HG03066 (cell line): ENCODE data around the gene ERG.

Source experiments
- ATAC-seq: cut with Tn5 transposase; IDR thresholded peaks from one replicate; pipeline ENCODE4 v1.9.1; 2021; ENCODE audit warnings: low read depth; ENCODE audit not compliant: unreplicated experiment

The ERG gene

GRCh38 chr21:38365521-38365920 is 132.8 kb downstream of the ERG start:
- no peak for ATAC-seq

DNA sequence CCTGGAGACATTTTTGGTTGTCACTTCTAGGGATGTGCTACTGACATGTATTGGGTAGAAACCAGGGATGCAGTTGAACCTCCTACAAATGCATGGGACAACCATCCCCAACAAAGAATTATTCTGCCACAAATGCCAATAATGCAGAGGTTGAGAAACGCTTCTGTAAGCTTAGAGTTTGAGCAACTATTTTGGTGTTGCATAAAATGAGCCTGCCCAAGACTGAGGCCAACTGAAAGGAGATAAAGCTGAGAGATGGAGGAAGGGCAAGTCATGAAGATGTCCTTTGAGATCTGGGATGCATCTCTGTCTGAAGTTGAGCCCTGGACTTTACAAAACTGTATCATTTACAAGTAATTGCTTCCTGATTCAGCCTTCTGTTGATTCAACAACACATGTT is 134.6 kb downstream of the ERG start:
- ATAC-seq, result no peak

DNA sequence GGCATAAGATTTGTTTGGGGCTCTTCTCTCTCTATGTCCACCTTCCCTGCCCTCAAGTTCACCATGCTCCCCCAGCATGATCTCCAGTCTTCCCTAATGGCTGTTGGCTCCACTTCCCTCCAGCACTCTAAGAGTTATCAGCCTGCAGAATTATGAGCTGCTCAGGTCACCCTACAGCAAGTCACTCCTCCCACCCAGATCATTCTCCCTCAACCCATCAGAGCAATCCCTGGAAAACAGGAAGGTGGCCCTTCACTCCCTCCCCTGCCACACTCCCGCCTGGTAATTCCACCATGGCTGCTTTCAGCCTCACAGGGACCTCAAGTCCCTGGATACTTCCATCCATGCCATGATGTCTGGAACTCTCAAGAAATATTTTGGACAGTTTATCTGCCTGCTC is 137.0 kb downstream of the ERG start:
- ATAC-seq, result no peak

- ATAC-seq, result no peak
Observed at GRCh38 chr21:38359835-38360234, 138.4 kb downstream of the ERG start.

- ATAC-seq, result no peak
Observed at GRCh38 chr21:38359090-38359489, 139.2 kb downstream of the ERG start.

DNA sequence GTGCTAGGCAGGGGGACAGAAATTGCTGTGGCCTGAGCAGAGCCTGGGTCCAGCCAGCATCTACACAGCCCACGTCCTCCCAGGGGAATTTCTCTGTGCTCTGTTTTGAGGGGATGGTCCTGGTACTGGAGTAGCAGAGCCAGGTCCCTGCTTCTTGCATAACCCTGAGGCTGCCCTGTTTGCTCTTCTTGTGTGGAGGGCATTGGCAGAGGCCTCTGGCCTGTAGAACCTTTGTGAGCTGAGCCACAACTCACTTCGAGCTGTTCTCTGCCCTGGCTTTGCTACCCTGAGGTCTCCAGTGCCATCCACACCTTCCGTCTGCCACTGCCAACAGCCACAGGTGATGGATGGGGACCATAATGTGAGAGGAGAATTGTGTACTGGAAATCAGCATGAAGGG is 139.6 kb downstream of the ERG start:
- no peak for ATAC-seq

GRCh38 chr21:38358098-38358497 is 140.2 kb downstream of the ERG start:
- ATAC-seq, result no peak

- no peak for ATAC-seq
Observed at GRCh38 chr21:38356883-38357625, 141.2 kb downstream of the ERG start.

DNA sequence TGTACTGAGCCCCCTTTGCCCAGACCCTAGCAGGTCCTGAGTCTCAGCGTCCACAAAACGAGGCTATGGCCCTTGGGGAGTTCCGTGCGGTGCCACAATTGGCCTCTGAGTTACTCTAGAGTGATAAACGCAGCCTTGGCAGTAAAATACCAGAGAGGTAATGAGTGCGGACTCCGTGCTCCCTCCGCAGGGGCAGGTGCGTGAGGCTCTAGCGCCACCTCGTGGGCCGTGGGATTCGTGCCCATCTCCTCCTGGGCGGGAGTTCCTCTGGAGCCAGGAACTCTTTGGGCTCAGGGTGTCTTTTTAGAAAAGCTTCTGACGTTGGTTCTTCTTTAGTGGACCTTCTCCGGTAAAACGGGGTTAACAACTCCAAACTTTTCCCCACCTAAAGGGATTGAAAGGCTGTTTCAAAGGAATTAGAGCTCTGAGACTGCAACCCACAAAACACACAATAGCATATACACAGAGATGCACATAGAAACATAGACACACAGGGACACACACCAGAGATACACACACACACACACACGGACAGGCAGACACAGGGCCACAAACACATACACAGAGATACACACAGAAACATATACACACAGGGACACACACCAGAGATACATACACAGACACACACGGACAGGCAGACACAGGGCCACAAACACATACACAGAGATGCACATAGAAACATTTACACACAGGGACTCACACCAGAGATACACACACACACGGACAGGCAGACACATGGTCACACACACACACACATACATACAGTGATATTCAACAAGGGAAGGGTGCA is 142.1 kb downstream of the ERG start:
- ATAC-seq, result no peak

DNA sequence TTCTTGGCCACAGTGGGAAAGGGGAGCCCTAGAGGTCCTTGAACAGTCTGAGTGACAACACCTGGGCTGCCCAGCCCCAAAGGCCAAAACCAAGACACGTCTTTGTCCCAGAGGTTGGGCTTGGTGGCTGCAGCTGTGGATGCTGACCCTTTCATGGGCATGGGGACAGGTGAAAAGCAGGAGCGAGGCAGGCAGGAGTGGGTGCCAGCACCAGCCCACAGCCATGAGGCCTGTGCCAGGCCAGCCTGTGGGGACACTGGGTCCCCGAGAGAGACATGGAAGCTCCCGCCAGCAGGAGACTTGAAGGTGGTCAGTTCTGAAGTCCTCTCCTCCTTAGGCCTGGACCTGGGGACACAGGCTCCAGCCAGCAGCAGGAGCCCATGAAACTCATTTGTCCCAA is 142.9 kb downstream of the ERG start:
- no peak for ATAC-seq

DNA sequence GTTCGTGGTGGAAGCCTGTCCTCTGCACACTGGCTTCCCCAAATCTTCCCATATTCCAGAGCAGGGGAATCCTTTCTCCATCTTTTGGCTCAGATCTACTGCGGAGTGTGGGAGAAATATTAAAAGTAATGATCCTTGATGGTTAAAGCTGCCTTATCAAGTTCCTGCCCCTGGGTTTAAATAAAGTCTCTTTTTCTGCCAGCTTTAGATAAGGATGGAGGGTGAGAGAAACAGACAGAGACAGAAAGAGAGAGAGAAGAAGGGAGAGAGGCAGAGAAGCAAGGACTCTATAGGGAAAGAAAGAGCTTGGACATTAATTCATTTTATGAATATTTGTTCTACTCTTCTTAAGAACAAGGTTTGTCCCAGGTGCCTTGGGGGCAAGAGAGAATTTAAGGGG is 143.5 kb downstream of the ERG start:
- ATAC-seq, result no peak

DNA sequence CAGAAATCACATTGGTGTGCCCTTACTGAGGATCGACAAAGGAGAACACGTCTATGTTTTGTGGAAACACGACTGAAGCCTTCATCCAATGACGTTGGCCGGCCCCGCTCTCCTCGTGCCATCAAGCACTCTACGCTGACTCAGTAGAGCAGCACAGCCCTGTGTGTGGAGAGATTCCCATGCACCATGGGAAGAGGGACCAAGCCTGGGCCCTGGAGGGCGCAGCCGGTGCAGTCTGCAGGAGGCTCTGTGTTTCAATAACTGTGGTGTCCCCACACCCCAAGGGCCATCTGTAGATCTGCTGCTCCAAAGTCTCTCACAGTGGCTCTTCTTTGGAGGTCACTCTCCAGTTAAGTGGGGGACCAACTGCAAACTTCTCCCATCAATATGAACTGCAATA is 144.0 kb downstream of the ERG start:
- ATAC-seq, result no peak

DNA sequence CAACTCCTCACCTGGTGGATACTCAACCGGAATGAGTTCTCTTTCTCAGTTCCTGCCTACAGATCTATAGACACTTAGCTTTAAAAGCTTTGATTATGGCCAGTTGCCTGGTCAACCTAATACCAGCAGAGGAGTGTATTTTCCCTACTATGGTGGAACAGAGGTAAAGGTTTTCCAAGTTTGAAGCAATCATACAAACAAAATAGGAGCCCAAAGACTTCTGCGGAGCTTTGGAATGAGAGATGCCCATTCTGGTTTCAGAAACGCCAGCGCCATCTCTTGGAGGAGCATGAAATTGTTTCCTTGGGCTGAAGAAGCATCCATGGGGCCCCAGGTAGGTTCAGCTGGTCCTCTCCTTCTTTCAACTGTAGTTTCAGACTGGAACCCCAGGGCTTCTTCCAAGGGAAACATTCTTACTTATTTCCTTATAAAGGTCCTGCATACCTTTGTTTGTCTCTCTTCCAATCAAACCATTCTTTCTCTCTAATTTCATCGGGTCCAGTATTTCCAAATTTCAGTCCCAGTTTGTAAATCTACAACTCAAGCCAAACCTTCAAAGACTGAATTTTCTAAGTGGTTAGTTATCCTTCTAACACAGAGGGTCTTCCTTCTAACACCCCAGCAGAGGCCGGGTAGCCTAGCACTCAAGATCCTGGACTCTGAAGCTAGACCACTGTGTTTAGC is 145.6 kb downstream of the ERG start:
- ATAC-seq, result no peak

GRCh38 chr21:38351961-38352521 is 146.2 kb downstream of the ERG start:
- no peak for ATAC-seq

DNA sequence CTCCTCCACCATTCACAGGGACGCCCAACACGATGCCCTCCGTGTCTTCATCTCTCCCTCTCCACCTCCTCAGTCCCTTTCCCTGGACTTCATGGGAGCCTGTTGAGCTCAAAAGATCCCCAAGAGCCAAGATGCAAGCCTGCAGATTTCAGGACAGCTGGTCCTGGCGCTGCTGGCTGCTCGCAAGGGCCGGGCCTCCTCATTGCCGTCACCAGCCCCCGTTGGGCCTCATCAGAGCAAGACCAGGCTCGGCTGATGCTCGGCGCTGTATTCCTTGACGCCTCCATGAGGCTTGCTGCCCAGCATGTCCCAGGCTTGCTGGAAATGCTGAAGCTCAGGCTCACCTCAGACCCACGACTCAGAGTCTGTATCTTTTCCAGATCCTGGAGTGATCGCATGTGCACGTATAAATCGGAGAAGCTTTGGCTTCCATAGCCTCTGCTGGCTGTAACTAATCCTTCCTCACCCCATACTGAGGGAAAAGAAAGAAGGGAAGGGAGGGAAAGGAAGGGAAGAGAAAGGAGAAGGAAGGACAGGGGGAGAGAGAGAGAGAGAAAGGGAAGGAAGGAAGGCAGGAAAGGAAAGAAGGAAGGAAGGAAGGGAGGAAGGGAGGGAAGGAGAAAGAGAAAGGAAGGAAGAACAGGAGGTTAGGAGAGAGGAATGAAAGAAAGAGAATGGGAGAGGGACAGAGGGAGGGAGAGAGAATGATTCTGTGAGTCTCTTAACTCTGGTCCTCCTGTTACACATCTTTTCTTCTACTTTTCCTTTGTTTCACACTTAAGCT is 146.9 kb downstream of the ERG start:
- ATAC-seq, result no peak

- no peak for ATAC-seq
Observed at GRCh38 chr21:38350684-38351083, 147.6 kb downstream of the ERG start.

DNA sequence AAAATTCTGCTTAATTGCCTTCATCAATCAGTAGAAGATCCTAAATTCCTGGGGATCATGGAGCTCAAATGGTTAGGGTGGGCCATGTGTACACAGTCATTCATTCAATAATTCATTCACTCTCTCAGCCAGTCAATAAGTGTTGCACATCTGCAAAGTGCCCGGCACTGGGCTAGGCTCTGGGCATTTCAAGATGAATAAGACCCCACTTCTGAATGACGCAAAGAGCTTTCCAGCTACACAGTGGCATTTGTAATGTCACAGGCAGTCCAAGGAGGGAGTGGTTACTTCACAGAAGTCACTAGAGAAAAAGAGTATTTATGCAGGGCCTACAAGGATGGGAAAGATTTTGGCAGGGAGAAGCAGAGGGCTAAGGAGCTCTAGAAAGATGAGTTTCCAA is 148.3 kb downstream of the ERG start:
- no peak for ATAC-seq

DNA sequence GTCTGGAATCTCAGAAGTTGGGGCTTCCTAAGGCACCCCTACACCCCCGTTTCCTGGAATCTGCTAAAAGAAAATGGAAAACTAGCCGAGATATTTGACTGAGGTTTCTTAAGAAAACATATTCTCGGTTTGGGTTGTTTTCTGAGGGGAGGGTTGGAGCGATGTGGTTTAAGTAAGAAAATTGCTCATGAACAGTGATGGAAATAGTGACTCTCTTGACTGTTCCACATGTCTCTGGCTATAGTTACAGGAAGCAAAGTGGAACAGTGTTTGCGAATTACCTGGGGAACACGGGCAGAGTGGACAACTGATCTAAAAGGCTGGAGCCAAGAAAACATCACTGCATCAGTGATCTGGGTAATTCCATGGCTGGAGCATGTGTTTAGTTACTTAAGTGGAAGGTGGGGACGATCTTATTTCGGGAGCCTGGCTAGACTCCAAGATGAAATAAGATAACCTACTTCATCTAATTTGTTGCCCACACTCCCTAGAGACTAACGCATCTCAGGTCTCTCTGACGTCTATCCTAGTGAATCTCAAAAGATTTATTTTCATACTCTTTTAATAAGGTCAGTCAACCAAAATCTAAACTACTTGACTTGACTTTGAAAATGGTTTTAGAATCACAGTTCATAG is 149.0 kb downstream of the ERG start:
- no peak for ATAC-seq

- no peak for ATAC-seq
Observed at GRCh38 chr21:38346286-38346685, 152.0 kb downstream of the ERG start.

DNA sequence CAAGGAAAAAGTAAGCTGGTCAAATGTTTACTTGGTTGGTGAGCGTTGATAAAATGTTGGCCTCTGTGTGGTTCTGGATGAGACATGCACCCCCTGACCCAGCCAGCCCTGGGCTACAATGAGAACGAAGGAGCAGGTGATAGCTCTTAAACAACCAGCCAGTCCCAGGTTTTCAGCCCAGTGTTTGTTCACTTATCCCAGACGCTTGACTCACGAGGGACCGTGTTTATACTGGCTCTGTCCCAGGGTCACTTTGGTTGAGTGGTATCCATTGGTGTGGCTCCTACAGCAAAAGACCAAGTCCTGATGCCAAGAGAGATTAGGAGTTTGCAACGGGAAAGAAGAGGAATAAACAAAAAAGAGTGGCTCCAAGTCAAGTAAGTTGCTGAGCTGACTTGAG is 154.6 kb downstream of the ERG start:
- no peak for ATAC-seq
